T-helper 2 cell (primary cell): ENCODE measurements around the gene MALAT1.
"Not testable (repeated sequence)": the region's sequence is repeated elsewhere in the genome, so short reads cannot be mapped to it uniquely, and the experiment has no call there.

ENCODE experiments used
- DNase-seq, 5 experiments: peaks; one replicate each; pipeline versions ENCODE4 v3.0.0 to v3.0.0-alpha.2; 2012 to 2022

The MALAT1 gene

GRCh38 chr11:65499713-65500386, 1.0 kb downstream of the MALAT1 start:
- no peak for DNase-seq

- peak in 2 of 5 experiments; percentile 31 to 68 for DNase-seq
Measured at GRCh38 chr11:65500387-65501185, 1.7 kb downstream of the MALAT1 start.

- no peak for DNase-seq
Measured at GRCh38 chr11:65501186-65501471, 2.3 kb downstream of the MALAT1 start.

GRCh38 chr11:65501472-65502273, 2.8 kb downstream of the MALAT1 start:
- peak in 1 of 5 experiments; percentile 31 for DNase-seq

GRCh38 chr11:65502274-65502554, 3.4 kb downstream of the MALAT1 start:
- DNase-seq = no peak

- peak in 1 of 5 experiments; percentile 80 for DNase-seq
Measured at GRCh38 chr11:65502555-65503367, 3.9 kb downstream of the MALAT1 start.

- DNase-seq = no peak
Measured at GRCh38 chr11:65503368-65503948, 4.6 kb downstream of the MALAT1 start.

- DNase-seq = no peak
Measured at GRCh38 chr11:65503949-65504673, 5.3 kb downstream of the MALAT1 start.

GRCh38 chr11:65504674-65505465, 6.0 kb downstream of the MALAT1 start:
- no peak for DNase-seq

- DNase-seq = no peak
Measured at GRCh38 chr11:65505466-65506289, 6.8 kb downstream of the MALAT1 start.

GRCh38 chr11:65506290-65506771, 7.5 kb downstream of the MALAT1 start:
- no peak for DNase-seq

- peak in 2 of 5 experiments; percentile 33 to 63 for DNase-seq
Measured at GRCh38 chr11:65506772-65507505, 8.1 kb downstream of the MALAT1 start.

GRCh38 chr11:65512311-65512710, 13.5 kb downstream of the MALAT1 start:
- DNase-seq = not testable (repeated sequence)

- no peak for DNase-seq
Measured at GRCh38 chr11:65516135-65516968, 17.5 kb downstream of the MALAT1 start.

- DNase-seq = not testable (repeated sequence)
Measured at GRCh38 chr11:65518941-65519549, 20.2 kb downstream of the MALAT1 start.

- DNase-seq = not testable (repeated sequence)
Measured at GRCh38 chr11:65521777-65522521, 23.1 kb downstream of the MALAT1 start.
